Astrocyte (in vitro differentiated cells and primary cell): ENCODE measurements around the gene CENPS. TPM values are rescaled to one million over a fixed set of nuclear protein-coding genes. Genes with fewer than 3 reads are reported as not detected.

Source experiments
- DNase-seq: peaks from one replicate; pipeline ENCODE4 v3.0.0-alpha.2; 2010; ENCODE audit warnings: low read depth
- FAIRE-seq: peaks from 2 replicates; lab custom pipeline; 2011; peaks lifted over from hg19 to GRCh38; lab: Jason Lieb, UNC
- H2AFZ ChIP-seq: 2 replicates; pipeline ENCODE4 v1.6.0; 2012; ENCODE audit warnings: low read depth, low read length, inconsistent platforms
- H3K27ac ChIP-seq: 2 replicates; pipeline ENCODE4 v1.5.1; 2011; ENCODE audit warnings: low read depth, low read length, inconsistent platforms
- H3K27me3 ChIP-seq: 2 replicates; pipeline ENCODE4 v1.6.0; 2011; ENCODE audit warnings: low read length, inconsistent platforms; ENCODE audit not compliant: insufficient read depth
- H3K36me3 ChIP-seq: 2 replicates; pipeline ENCODE4 v1.5.1; 2011; ENCODE audit warnings: low read length, inconsistent platforms; ENCODE audit not compliant: insufficient read depth
- H3K4me1 ChIP-seq: 2 replicates; pipeline ENCODE4 v1.5.1; 2011; ENCODE audit warnings: low read length, inconsistent platforms; ENCODE audit not compliant: insufficient read depth
- H3K4me2 ChIP-seq: 2 replicates; pipeline ENCODE4 v1.6.0; 2012; ENCODE audit warnings: low read length, inconsistent platforms
- H3K4me3 ChIP-seq: 2 replicates; pipeline ENCODE4 v1.5.1; 2011; ENCODE audit warnings: low read depth, mild to moderate bottlenecking, low read length, inconsistent platforms; ENCODE audit not compliant: insufficient read depth
- H3K79me2 ChIP-seq: 2 replicates; pipeline ENCODE4 v1.6.0; 2012; ENCODE audit warnings: mild to moderate bottlenecking, low read length, inconsistent platforms; ENCODE audit not compliant: insufficient read depth
- H3K9ac ChIP-seq: 2 replicates; pipeline ENCODE4 v1.6.0; 2012; ENCODE audit warnings: mild to moderate bottlenecking, low read length, inconsistent platforms
- H3K9me3 ChIP-seq: 2 replicates; pipeline ENCODE4 v1.5.1; 2012; ENCODE audit warnings: low read depth, mild to moderate bottlenecking, low read length, inconsistent platforms; ENCODE audit not compliant: insufficient read depth
- H4K20me1 ChIP-seq: 2 replicates; pipeline ENCODE4 v1.6.0; 2012; ENCODE audit warnings: low read length, inconsistent platforms; ENCODE audit not compliant: insufficient read depth
- H3K27ac Mint-ChIP-seq: one replicate; pipeline ENCODE4 v1.8.0; 2021; ENCODE audit warnings: mild to moderate bottlenecking, mixed read lengths; ENCODE audit not compliant: unreplicated experiment
- H3K27me3 Mint-ChIP-seq: one replicate; pipeline ENCODE4 v1.8.0; 2021; ENCODE audit warnings: low read depth, mixed read lengths; ENCODE audit not compliant: unreplicated experiment
- H3K36me3 Mint-ChIP-seq: one replicate; pipeline ENCODE4 v1.8.0; 2021; ENCODE audit warnings: low read depth, mixed read lengths; ENCODE audit not compliant: unreplicated experiment
- H3K4me1 Mint-ChIP-seq: one replicate; pipeline ENCODE4 v1.8.0; 2021; ENCODE audit warnings: low read depth, mixed read lengths; ENCODE audit not compliant: unreplicated experiment
- H3K4me3 Mint-ChIP-seq: one replicate; pipeline ENCODE4 v1.8.0; 2021; ENCODE audit warnings: mild to moderate bottlenecking, moderate library complexity, mixed read lengths; ENCODE audit not compliant: unreplicated experiment
- H3K9me3 Mint-ChIP-seq: one replicate; pipeline ENCODE4 v1.8.0; 2021; ENCODE audit warnings: mild to moderate bottlenecking, mixed read lengths; ENCODE audit not compliant: unreplicated experiment
- EZH2 ChIP-seq: IDR thresholded peaks from 2 replicates; pipeline ENCODE4 v1.6.1; 2012; ENCODE audit warnings: mild to moderate bottlenecking, low read length, inconsistent platforms; ENCODE audit not compliant: insufficient read depth
- total RNA-seq: library from RNA; stranded (reverse); gene quantifications from 2 replicates; pipeline ENCODE4 v1.2.1, GENCODE V29; 2021
- TF ChIP-seq, protein P1 (sequence below): IDR thresholded peaks from 2 replicates; pipeline ENCODE4 v1.5.1; 2011; ENCODE audit warnings: low read depth, mild to moderate bottlenecking, inconsistent platforms, low read length, moderate library complexity; ENCODE audit not compliant: insufficient read depth

The CENPS gene
- total RNA-seq, 1 donor from 2014 or later = 9.0 TPM

DNA sequence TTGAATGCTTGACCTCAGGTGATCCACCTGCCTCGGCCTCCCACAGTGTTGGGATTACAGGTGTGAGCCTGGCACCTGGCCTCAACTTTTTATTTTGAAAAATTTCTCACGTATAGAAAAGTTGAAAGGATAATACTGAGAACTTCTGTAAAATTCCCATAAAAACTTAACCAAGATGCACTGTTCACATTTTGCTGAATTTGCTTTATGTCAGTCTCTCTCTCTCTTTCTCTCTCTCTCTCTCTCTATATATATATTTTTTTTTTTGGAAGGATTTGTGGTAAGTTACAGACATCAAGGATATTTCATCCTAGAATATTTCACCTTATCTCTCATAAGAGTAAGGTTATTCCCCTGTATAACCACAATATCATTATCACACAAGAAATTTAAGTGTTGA is 50.4 kb downstream of the CENPS start:
- Mint-ChIP-seq H3K27ac (no peak overlapping the region), H3K4me3 (no peak overlapping the region), H3K4me1 (peaks cover 8% of the 10 kb centered on the region), H3K27me3 (no peaks in the 10 kb centered on the region), H3K9me3 (no peaks in the 10 kb centered on the region), H3K36me3 (peaks cover 1% of the 10 kb centered on the region)
- DNase-seq (no peak), FAIRE-seq (no peak)
- H3K27me3 ChIP-seq = no peaks in the 10 kb centered on the region
- no peak overlapping the region for H3K4me3 ChIP-seq
- no peaks in the 10 kb centered on the region for H3K36me3 ChIP-seq
- no peak overlapping the region for H2AFZ ChIP-seq
- no peaks in the 10 kb centered on the region for H3K9me3 ChIP-seq
- no peak for TF ChIP-seq EZH2
- TF ChIP-seq, protein P1, sequence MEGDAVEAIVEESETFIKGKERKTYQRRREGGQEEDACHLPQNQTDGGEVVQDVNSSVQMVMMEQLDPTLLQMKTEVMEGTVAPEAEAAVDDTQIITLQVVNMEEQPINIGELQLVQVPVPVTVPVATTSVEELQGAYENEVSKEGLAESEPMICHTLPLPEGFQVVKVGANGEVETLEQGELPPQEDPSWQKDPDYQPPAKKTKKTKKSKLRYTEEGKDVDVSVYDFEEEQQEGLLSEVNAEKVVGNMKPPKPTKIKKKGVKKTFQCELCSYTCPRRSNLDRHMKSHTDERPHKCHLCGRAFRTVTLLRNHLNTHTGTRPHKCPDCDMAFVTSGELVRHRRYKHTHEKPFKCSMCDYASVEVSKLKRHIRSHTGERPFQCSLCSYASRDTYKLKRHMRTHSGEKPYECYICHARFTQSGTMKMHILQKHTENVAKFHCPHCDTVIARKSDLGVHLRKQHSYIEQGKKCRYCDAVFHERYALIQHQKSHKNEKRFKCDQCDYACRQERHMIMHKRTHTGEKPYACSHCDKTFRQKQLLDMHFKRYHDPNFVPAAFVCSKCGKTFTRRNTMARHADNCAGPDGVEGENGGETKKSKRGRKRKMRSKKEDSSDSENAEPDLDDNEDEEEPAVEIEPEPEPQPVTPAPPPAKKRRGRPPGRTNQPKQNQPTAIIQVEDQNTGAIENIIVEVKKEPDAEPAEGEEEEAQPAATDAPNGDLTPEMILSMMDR = no peak
- H3K4me2 ChIP-seq = no peak overlapping the region
- peaks cover 3% of the 10 kb centered on the region for H3K4me1 ChIP-seq
- peaks cover 48% of the 10 kb centered on the region for H4K20me1 ChIP-seq
- no peak overlapping the region for H3K27ac ChIP-seq
- no peak overlapping the region for H3K9ac ChIP-seq
- H3K79me2 ChIP-seq = peaks cover 93% of the 10 kb centered on the region

- Histone ChIP-seq H3K27ac (no peak overlapping the region), H3K36me3 (no peaks in the 10 kb centered on the region), H3K79me2 (peaks cover 81% of the 10 kb centered on the region), H3K4me2 (no peak overlapping the region), H3K4me3 (no peak overlapping the region), H4K20me1 (peaks cover 51% of the 10 kb centered on the region), H3K9me3 (no peaks in the 10 kb centered on the region), H3K9ac (no peak overlapping the region), H3K4me1 (no peaks in the 10 kb centered on the region), H2AFZ (no peak overlapping the region), H3K27me3 (no peaks in the 10 kb centered on the region)
- Mint-ChIP-seq H3K9me3 (no peaks in the 10 kb centered on the region), H3K27ac (no peak overlapping the region), H3K36me3 (peaks cover 1% of the 10 kb centered on the region), H3K4me1 (peaks cover under 1% of the 10 kb centered on the region), H3K4me3 (no peak overlapping the region), H3K27me3 (no peaks in the 10 kb centered on the region)
- TF ChIP-seq EZH2 = no peak
- TF ChIP-seq, protein P1 = no peak
- DNase-seq (peak; percentile 16), FAIRE-seq (no peak)
Measured at GRCh38 chr1:10484521-10484920, 54.3 kb downstream of the CENPS start.

GRCh38 chr1:10489291-10490055 is 59.2 kb downstream of the CENPS start:
- H3K27me3 ChIP-seq = no peaks in the 10 kb centered on the region
- peaks cover 69% of the 10 kb centered on the region for H4K20me1 ChIP-seq
- no peak overlapping the region for H3K9ac ChIP-seq
- Mint-ChIP-seq H3K27ac (no peak overlapping the region), H3K4me3 (no peak overlapping the region), H3K36me3 (no peaks in the 10 kb centered on the region), H3K9me3 (no peaks in the 10 kb centered on the region), H3K4me1 (peaks cover 8% of the 10 kb centered on the region), H3K27me3 (no peaks in the 10 kb centered on the region)
- TF ChIP-seq EZH2 = no peak
- TF ChIP-seq, protein P1 = no peak
- H3K4me2 ChIP-seq = no peak overlapping the region
- H3K79me2 ChIP-seq = peaks cover 85% of the 10 kb centered on the region
- H3K27ac ChIP-seq = no peak overlapping the region
- no peaks in the 10 kb centered on the region for H3K9me3 ChIP-seq
- H3K4me1 ChIP-seq = no peaks in the 10 kb centered on the region
- no peak overlapping the region for H3K4me3 ChIP-seq
- H2AFZ ChIP-seq = no peak overlapping the region
- H3K36me3 ChIP-seq = no peaks in the 10 kb centered on the region
- FAIRE-seq (no peak), DNase-seq (no peak)
